Right lobe of liver (tissue), 6 donors: ENCODE measurements around the gene LPIN1. TPM values are rescaled to one million over a fixed set of nuclear protein-coding genes. Genes with fewer than 3 reads are reported as not detected.
A peak's percentile ranks its signal among the peaks of the same experiment; 100 is the strongest.

Source experiments
- ATAC-seq, 4 donors: fragments of 200-7000 bp; cut with Tn5 transposase; one replicate each; pipeline ENCODE4 v1.9.1; 2020; ENCODE audit warnings: mild to moderate bottlenecking in 4 of 4, moderate library complexity in 4 of 4
- DNase-seq, 3 donors: peaks; one replicate each; pipeline ENCODE4 v3.0.0-alpha.2; 2020
- H3K27ac ChIP-seq, 3 donors: fragments of 200-600 bp; one replicate each; pipeline ENCODE4 v1.8.0; 2022
- H3K27me3 ChIP-seq, 2 donors: fragments of 200-600 bp; one replicate each; pipeline ENCODE4 v1.8.0; 2022
- H3K36me3 ChIP-seq, 4 donors: fragments of 200-600 bp; sonication (generic) in 1 of 4; one replicate each; pipeline versions ENCODE4 v1.5.1 to v1.8.0; 2017 to 2022; ENCODE audit warnings: control low read depth in 1 of 4
- H3K4me1 ChIP-seq, 4 donors: fragments of 200-600 bp; sonication (generic) in 1 of 4; one replicate each; pipeline versions ENCODE4 v1.5.1 to v1.8.0; 2017 to 2022; ENCODE audit warnings: control low read depth in 1 of 4
- H3K4me3 ChIP-seq, 3 donors: fragments of 200-600 bp; one replicate each; pipeline ENCODE4 v1.8.0; 2022
- H3K9me3 ChIP-seq, 4 donors: fragments of 200-600 bp; sonication (generic) in 1 of 4; one replicate each; pipeline versions ENCODE4 v1.5.1 to v1.8.0; 2017 to 2022; ENCODE audit warnings: control low read depth in 1 of 4
- POLR2A ChIP-seq: fragments of 450-650 bp; IDR thresholded peaks from one replicate; pipeline ENCODE4 v1.6.1; 2017; ENCODE audit warnings: antibody characterized with exemption, mild to moderate bottlenecking
- WGBS: methylation state at CpG from one replicate; pipeline ENCODE4 v1.1.6; 2018; ENCODE audit warnings: low coverage, low lambda C conversion rate; ENCODE audit not compliant: insufficient coverage; ENCODE audit errors: missing lambda C conversion rate; 5-methylcytosine and 5-hydroxymethylcytosine counted together
- intact Hi-C, 2 donors: fragments of 100-400 bp; cut with DNase I; formaldehyde crosslinking; loops; one replicate each; pipeline versions ENCODE4 v1.11.2 to v1.14.1; 2022
- total RNA-seq, 6 experiments: library from RNA; depleted of rRNA in 2 of 6; stranded (reverse); fragments of >200 nt in 2 of 6; fragmentation: NEBNext Ultra II Directional in 3 of 6; extraction: Animal tissue kit (Norgen Biotek cat#: 25700) in 3 of 6; gene quantifications; one replicate each; pipeline versions ENCODE4 v1.1.0 to v1.2.4, GENCODE V29; 2016 to 2023
- TF ChIP-seq, protein P1 (sequence below), 4 donors: fragments of 200-600 bp in 3 of 4; fragments of 450-650 bp in 1 of 4; IDR thresholded peaks; one replicate each; pipeline versions ENCODE4 v1.5.1 to v1.8.0; 2016 to 2022; ENCODE audit warnings: antibody characterized with exemption in 4 of 4, mild to moderate bottlenecking in 2 of 4
- donor health status: DM: no; HTN: yes; CAD: no.
- donor health status: DM: no; HTN: no; CAD: no.
- donor health status: DM: no; HTN: no; CAD: no.
- donor health status: DM: no; HTN: yes; CAD: no.
- donor health status: DM: no; HTN: yes; CAD: no.

The LPIN1 gene
- total RNA-seq, 6 experiments from 2014 or later = 17.3 to 58.7 (median 29.1) TPM

DNA sequence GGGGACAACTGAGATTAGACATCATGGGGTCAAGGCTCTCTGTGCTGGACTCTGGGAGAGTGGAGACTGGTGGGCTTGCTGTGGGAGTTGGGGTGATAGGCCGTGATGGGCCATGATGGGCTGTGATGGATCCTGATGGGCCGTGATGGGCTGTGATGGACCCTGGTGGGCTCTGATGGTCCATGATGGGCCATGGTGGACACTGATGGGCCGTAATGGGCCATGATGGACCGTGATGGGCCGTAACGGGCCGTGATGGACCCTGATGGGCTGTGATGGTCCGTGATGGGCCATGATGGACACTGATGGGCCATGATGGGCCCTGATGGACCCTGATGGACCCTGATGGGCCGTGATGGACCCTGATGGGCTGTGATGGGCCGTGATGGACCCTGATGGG, 18.5 kb downstream of the LPIN1 start:
- Histone ChIP-seq H3K36me3 (peaks cover 0 to 40% (median 20%) of the 10 kb centered on the region in 4 donors), H3K27me3 (no peaks in the 10 kb centered on the region), H3K27ac (no peak overlapping the region), H3K9me3 (no peaks in the 10 kb centered on the region), H3K4me3 (no peak overlapping the region), H3K4me1 (peaks cover 0 to 15% (median 5%) of the 10 kb centered on the region in 4 donors)
- no peak for TF ChIP-seq POLR2A
- TF ChIP-seq, protein P1, sequence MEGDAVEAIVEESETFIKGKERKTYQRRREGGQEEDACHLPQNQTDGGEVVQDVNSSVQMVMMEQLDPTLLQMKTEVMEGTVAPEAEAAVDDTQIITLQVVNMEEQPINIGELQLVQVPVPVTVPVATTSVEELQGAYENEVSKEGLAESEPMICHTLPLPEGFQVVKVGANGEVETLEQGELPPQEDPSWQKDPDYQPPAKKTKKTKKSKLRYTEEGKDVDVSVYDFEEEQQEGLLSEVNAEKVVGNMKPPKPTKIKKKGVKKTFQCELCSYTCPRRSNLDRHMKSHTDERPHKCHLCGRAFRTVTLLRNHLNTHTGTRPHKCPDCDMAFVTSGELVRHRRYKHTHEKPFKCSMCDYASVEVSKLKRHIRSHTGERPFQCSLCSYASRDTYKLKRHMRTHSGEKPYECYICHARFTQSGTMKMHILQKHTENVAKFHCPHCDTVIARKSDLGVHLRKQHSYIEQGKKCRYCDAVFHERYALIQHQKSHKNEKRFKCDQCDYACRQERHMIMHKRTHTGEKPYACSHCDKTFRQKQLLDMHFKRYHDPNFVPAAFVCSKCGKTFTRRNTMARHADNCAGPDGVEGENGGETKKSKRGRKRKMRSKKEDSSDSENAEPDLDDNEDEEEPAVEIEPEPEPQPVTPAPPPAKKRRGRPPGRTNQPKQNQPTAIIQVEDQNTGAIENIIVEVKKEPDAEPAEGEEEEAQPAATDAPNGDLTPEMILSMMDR (IDR thresholded peaks at IDR 0.05) = no peak
- DNase-seq (no peak), ATAC-seq (peak in 1 of 4 donors; percentile 10)
- no CpG with 5 or more reads among the region's 10 CpGs for WGBS
- intact Hi-C loops = no loop called here

DNA sequence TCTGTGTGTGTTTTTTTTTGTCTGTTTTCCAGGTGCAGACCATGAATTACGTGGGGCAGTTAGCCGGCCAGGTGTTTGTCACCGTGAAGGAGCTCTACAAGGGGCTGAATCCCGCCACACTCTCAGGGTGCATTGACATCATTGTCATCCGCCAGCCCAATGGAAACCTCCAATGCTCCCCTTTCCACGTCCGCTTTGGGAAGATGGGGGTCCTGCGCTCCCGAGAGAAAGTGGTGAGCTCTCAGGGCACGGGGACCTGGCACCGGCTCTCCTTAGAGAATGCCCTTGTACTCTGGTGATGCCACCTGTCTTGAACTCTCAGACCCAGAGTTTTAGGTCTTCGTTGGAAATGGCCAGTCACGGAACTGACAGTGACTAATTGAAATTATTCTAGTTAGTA, 19.1 kb downstream of the LPIN1 start:
- 96% methylated on average over 4 of the region's 13 CpGs for WGBS
- H3K9me3 ChIP-seq = no peaks in the 10 kb centered on the region
- H3K27me3 ChIP-seq = no peaks in the 10 kb centered on the region
- no peak overlapping the region for H3K4me3 ChIP-seq
- H3K36me3 ChIP-seq = peaks cover 0 to 46% (median 22%) of the 10 kb centered on the region in 4 donors
- DNase-seq (no peak), ATAC-seq (no peak)
- H3K4me1 ChIP-seq = peaks cover 0 to 15% (median 5%) of the 10 kb centered on the region in 4 donors
- no peak overlapping the region for H3K27ac ChIP-seq
- TF ChIP-seq, protein P1 (IDR thresholded peaks at IDR 0.05) = no peak
- TF ChIP-seq POLR2A = no peak
- intact Hi-C loops = no loop called here

DNA sequence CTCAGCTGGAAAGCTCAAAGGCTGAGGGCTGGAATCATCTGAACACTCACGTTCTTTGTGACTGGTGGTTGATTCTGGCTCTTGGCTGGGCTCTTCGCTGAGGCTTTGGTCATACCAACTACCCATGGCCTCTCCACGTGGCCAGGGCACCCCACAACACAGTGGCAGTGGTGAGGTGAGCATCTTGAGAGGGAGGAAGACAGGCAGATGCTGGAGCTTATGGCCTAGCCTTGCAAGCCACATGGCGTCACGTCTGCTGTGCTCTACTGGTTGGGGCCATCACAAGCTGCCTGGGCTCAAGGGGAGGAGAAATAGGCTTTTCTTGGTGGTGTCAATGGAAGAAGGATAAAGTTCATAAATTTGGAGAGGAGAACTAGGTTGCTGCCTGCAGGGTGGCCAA, 19.6 kb downstream of the LPIN1 start:
- no peak overlapping the region for H3K27ac ChIP-seq
- peaks cover 0 to 15% (median 5%) of the 10 kb centered on the region in 4 donors for H3K4me1 ChIP-seq
- H3K4me3 ChIP-seq = no peak overlapping the region
- 77% methylated on average over 2 of the region's 5 CpGs for WGBS
- DNase-seq = no peak
- intact Hi-C loops = no loop called here
- no peaks in the 10 kb centered on the region for H3K9me3 ChIP-seq
- no peak for ATAC-seq
- H3K27me3 ChIP-seq = no peaks in the 10 kb centered on the region
- TF ChIP-seq, protein P1 (IDR thresholded peaks at IDR 0.05) = no peak
- TF ChIP-seq POLR2A = no peak
- peaks cover 0 to 51% (median 24%) of the 10 kb centered on the region in 4 donors for H3K36me3 ChIP-seq

DNA sequence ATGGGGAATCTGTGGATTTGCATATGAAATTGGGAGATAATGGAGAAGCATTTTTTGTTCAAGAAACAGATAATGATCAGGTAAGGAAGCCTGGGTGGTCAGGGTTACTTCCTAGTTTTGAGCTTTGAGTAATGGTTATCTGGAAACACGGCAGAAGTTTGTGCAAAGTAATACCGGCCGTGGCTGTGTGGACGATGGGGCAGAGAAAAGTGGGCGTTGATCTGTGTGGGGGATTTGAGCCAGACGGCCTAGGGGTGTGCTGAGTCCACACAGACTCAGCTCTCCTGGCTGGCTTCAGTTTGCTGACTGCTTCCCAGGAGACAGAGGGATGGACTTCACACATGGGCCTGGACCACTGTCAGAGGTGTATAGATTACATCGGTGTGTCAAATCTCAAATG, 21.3 kb downstream of the LPIN1 start:
- Histone ChIP-seq H3K36me3 (peaks cover 0 to 67% (median 28%) of the 10 kb centered on the region in 4 donors), H3K27ac (no peak overlapping the region), H3K27me3 (no peaks in the 10 kb centered on the region), H3K9me3 (no peaks in the 10 kb centered on the region), H3K4me1 (peaks cover 0 to 15% (median 5%) of the 10 kb centered on the region in 4 donors), H3K4me3 (no peak overlapping the region)
- 87% methylated on average over 6 of the region's 7 CpGs for WGBS
- TF ChIP-seq POLR2A = no peak
- TF ChIP-seq, protein P1 (IDR thresholded peaks at IDR 0.05) = no peak
- ATAC-seq = no peak
- no peak for DNase-seq
- intact Hi-C loops = no loop called here

DNA sequence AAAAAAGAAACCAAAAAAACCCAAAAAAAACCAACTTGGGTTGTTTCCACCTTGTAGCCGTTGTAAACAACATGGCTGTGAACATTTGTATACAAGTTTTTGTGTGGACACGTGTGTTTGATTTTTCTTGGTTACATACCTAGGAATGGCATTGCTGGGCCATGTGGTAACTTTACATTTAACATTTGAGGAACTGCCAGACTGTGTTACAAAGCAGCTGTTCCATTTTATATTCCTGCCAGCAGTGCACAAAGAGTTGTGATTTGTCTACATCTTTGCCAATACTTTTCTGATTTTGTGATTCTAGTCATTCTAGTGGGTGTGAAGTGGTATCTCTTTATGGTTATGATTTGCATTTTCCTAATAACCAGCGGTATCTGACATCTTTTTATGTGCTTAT, 22.5 kb downstream of the LPIN1 start:
- intact Hi-C loops = no loop called here
- no peak for TF ChIP-seq POLR2A
- TF ChIP-seq, protein P1 (IDR thresholded peaks at IDR 0.05) = no peak
- H3K4me3 ChIP-seq = no peak overlapping the region
- DNase-seq (no peak), ATAC-seq (no peak)
- H3K27ac ChIP-seq = no peak overlapping the region
- no peaks in the 10 kb centered on the region for H3K9me3 ChIP-seq
- H3K4me1 ChIP-seq = peaks cover 0 to 10% (median 5%) of the 10 kb centered on the region in 4 donors
- H3K27me3 ChIP-seq = no peaks in the 10 kb centered on the region
- 87% methylated on average over 3 of the region's 3 CpGs for WGBS
- peaks cover 0 to 78% (median 35%) of the 10 kb centered on the region in 4 donors for H3K36me3 ChIP-seq
